Kidney epithelial cell (primary cell): ENCODE data around the gene GZF1. TPM values are rescaled to one million over a fixed set of nuclear protein-coding genes. Genes with fewer than 3 reads are reported as not detected.

Experiments used
- DNase-seq: peaks from one replicate; pipeline ENCODE4 v3.0.0-alpha.2; 2010; ENCODE audit warnings: low read depth
- H3K27me3 ChIP-seq: 2 replicates; pipeline ENCODE4 v1.6.0; 2011; ENCODE audit warnings: low read length; ENCODE audit not compliant: control insufficient read depth, insufficient read depth
- H3K36me3 ChIP-seq: 2 replicates; pipeline ENCODE4 v1.5.1; 2011; ENCODE audit warnings: low read length; ENCODE audit not compliant: control insufficient read depth, insufficient read depth
- H3K4me3 ChIP-seq: 2 replicates; pipeline ENCODE4 v1.5.1; 2011; ENCODE audit warnings: low read depth, mild to moderate bottlenecking, control low read depth, low read length
- total RNA-seq: library from RNA; depleted of rRNA; stranded (reverse); fragments of >200 nt; gene quantifications from 2 replicates; pipeline ENCODE4 v1.2.3, GENCODE V29; 2015
- TF ChIP-seq, protein P1 (sequence below): IDR thresholded peaks from 2 replicates; pipeline ENCODE4 v1.5.1; 2011; ENCODE audit warnings: mild to moderate bottlenecking, moderate library complexity, low read length, control low read depth, inconsistent platforms; ENCODE audit not compliant: insufficient read depth, poor library complexity, severe bottlenecking

The GZF1 gene
- total RNA-seq, 1 donor from 2014 or later, result 13.0 TPM

GRCh38 chr20:23362392-23363256, 642 bp downstream of the GZF1 start:
- DNase-seq, result no peak
- TF ChIP-seq, protein P1, sequence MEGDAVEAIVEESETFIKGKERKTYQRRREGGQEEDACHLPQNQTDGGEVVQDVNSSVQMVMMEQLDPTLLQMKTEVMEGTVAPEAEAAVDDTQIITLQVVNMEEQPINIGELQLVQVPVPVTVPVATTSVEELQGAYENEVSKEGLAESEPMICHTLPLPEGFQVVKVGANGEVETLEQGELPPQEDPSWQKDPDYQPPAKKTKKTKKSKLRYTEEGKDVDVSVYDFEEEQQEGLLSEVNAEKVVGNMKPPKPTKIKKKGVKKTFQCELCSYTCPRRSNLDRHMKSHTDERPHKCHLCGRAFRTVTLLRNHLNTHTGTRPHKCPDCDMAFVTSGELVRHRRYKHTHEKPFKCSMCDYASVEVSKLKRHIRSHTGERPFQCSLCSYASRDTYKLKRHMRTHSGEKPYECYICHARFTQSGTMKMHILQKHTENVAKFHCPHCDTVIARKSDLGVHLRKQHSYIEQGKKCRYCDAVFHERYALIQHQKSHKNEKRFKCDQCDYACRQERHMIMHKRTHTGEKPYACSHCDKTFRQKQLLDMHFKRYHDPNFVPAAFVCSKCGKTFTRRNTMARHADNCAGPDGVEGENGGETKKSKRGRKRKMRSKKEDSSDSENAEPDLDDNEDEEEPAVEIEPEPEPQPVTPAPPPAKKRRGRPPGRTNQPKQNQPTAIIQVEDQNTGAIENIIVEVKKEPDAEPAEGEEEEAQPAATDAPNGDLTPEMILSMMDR, result no peak
- Histone ChIP-seq H3K4me3 (peak overlapping the region; percentile 61), H3K27me3 (no peaks in the 10 kb centered on the region), H3K36me3 (no peaks in the 10 kb centered on the region)

GRCh38 chr20:23363257-23363649, 1.3 kb downstream of the GZF1 start:
- DNase-seq, result no peak
- Histone ChIP-seq H3K27me3 (no peaks in the 10 kb centered on the region), H3K4me3 (peak overlapping the region; percentile 61), H3K36me3 (no peaks in the 10 kb centered on the region)
- TF ChIP-seq, protein P1, result no peak

DNA sequence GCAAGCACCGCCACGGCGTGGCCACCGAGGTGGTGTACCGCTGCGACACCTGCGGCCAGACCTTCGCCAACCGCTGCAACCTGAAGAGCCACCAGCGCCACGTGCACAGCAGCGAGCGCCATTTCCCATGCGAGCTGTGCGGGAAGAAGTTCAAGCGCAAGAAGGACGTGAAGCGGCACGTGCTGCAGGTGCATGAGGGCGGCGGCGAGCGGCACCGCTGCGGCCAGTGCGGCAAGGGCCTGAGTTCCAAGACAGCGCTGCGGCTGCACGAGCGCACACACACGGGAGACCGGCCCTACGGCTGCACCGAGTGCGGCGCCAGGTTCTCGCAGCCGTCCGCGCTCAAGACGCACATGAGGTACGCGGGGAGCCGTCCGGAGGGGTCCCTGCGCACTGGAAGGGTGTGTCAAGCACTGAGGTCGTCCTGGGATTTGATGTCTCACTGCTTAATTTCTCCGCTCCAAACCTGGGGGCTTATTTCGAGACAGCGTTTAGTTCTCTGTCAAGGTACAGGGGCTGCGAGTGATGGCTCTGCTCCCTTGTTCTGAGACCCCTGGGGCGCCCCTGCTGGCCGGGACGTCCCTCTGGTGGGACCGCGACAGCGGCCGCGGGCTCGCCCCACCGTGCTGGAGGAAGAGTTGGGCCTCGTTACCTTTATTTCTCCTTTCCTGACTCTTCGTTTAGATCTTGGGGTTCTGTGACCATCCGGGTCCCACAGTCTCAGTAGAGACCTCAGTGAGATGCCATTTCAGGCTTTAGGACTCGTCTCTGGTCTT, 3.6 kb downstream of the GZF1 start:
- Histone ChIP-seq H3K4me3 (no peak overlapping the region), H3K36me3 (no peaks in the 10 kb centered on the region), H3K27me3 (no peaks in the 10 kb centered on the region)
- TF ChIP-seq, protein P1, result no peak
- no peak for DNase-seq

DNA sequence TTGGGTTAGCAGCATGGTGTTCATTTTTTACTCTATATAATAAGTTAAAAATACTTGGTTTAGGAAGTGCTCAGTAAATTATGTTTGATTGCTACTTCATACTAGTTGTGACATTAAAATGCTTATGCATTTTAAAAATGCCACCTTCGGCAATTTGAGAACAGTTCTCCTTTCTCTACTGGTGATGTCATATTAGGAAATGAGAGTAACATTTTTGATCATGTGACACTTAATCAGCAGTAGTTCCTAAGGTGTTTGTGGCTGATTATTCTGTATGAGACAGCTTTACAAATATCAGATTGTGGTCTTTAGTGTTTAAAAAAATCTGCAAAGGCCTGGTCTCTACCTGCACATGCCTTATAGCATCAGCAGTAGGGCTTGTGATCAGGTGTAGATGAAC, 4.4 kb downstream of the GZF1 start:
- Histone ChIP-seq H3K36me3 (no peaks in the 10 kb centered on the region), H3K27me3 (no peaks in the 10 kb centered on the region), H3K4me3 (no peak overlapping the region)
- no peak for DNase-seq
- TF ChIP-seq, protein P1, result no peak

DNA sequence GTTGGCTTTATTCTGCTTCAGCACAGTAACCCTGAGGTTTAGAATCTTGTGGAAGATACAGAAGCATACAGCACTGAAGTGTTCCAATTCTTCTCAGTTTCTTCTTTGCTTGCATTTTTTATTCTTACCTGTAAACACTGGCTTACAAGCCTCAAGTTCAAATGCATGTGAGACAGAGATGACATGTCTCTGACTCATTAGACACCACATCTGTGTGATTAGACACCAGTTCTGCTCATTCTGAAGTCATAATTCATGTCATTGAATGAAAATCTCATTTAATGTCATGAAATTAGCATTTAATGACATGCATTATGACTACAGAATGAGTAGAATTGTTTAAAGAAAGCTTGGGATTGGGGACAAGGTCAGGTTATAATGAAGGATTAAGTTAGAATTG, 5.8 kb downstream of the GZF1 start:
- H3K4me3 ChIP-seq, result no peak overlapping the region
- no peak for DNase-seq
- TF ChIP-seq, protein P1, result no peak
- no peaks in the 10 kb centered on the region for H3K27me3 ChIP-seq
- H3K36me3 ChIP-seq, result peaks cover 2% of the 10 kb centered on the region
